ENCODE data around the gene SLC41A2.

Gene SLC41A2

DNA sequence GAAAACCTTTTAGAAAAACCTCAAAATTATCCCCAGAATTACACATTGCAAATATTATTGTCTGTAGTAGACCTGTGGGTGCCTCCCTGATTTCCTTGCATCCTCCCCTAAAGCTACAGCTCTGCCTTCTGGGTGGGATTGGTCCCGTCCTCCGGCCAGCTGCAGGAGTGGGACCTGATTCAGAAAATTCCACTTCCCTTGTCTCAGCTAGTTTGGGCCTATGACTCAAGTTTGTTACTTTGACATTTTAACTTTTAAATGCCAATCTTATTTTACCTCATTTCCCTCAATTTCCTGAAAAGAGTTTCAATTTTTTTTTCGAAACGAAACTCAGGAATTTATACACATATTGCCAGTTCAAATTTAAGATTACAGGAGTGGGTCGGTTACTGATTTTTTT lies 13.2 kb upstream of the SLC41A2 start:
- DNase-seq: no peak
- Histone ChIP-seq H3K9ac (ENCODE audit: low read length) (no peak overlapping the region), H3K79me2 (ENCODE audit: control insufficient read depth, insufficient read depth, low read length) (no peaks in the 10 kb centered on the region), H3K56ac (ENCODE audit: low read length) (no peak overlapping the region), H3K4me2 (ENCODE audit: low read length) (no peak overlapping the region), H3K4ac (ENCODE audit: low read depth, low read length) (no peak overlapping the region), H3K27me3 (ENCODE audit: insufficient read depth, low read length, poor library complexity) (no peaks in the 10 kb centered on the region), H3K4me1 (ENCODE audit: control insufficient read depth, low read depth, low read length) (no peaks in the 10 kb centered on the region), H4K8ac (ENCODE audit: low read depth, low read length) (no peak overlapping the region), H4K5ac (ENCODE audit: low read length) (no peak overlapping the region), H3K27ac (ENCODE audit: low read depth, low read length) (no peak overlapping the region), H2BK5ac (ENCODE audit: low read length) (no peak overlapping the region), H3K79me1 (ENCODE audit: low read length) (no peaks in the 10 kb centered on the region), H2BK120ac (ENCODE audit: low read depth, low read length) (no peak overlapping the region), H3K23ac (ENCODE audit: low read length) (no peak overlapping the region), H3K18ac (ENCODE audit: low read length) (no peak overlapping the region), H2BK15ac (replicated peaks; ENCODE audit: low read depth) (no peak overlapping the region), H3K4me3 (ENCODE audit: low read length) (no peak overlapping the region), H2AK5ac (ENCODE audit: low read length) (no peak overlapping the region), H3K36me3 (ENCODE audit: control insufficient read depth, insufficient read depth, low read length) (no peaks in the 10 kb centered on the region)
- WGBS (ENCODE audit: extremely low coverage, insufficient coverage, low lambda C conversion rate): no CpG with 5 or more reads among the region's 5 CpGs

- whole genome bisulfite sequencing (ENCODE audit: extremely low coverage, insufficient coverage, low lambda C conversion rate): no CpG with 5 or more reads among the region's 3 CpGs
- Histone ChIP-seq H3K27me3 (ENCODE audit: insufficient read depth, low read length, poor library complexity) (no peaks in the 10 kb centered on the region), H3K4me2 (ENCODE audit: low read length) (no peak overlapping the region), H3K23ac (ENCODE audit: low read length) (no peak overlapping the region), H3K4me1 (ENCODE audit: control insufficient read depth, low read depth, low read length) (no peaks in the 10 kb centered on the region), H2BK15ac (replicated peaks; ENCODE audit: low read depth) (no peak overlapping the region), H3K4ac (ENCODE audit: low read depth, low read length) (no peak overlapping the region), H3K27ac (ENCODE audit: low read depth, low read length) (no peak overlapping the region), H3K79me1 (ENCODE audit: low read length) (no peaks in the 10 kb centered on the region), H2BK120ac (ENCODE audit: low read depth, low read length) (no peak overlapping the region), H3K36me3 (ENCODE audit: control insufficient read depth, insufficient read depth, low read length) (no peaks in the 10 kb centered on the region), H3K79me2 (ENCODE audit: control insufficient read depth, insufficient read depth, low read length) (no peaks in the 10 kb centered on the region), H2BK5ac (ENCODE audit: low read length) (no peak overlapping the region), H3K4me3 (ENCODE audit: low read length) (no peak overlapping the region), H2AK5ac (ENCODE audit: low read length) (no peak overlapping the region), H3K56ac (ENCODE audit: low read length) (no peak overlapping the region), H4K5ac (ENCODE audit: low read length) (no peak overlapping the region), H4K8ac (ENCODE audit: low read depth, low read length) (no peak overlapping the region), H3K18ac (ENCODE audit: low read length) (no peak overlapping the region), H3K9ac (ENCODE audit: low read length) (no peak overlapping the region)
- DNase-seq: no peak
Measured at GRCh38 chr12:104969343-104969742, 11.3 kb upstream of the SLC41A2 start.

- Histone ChIP-seq H3K4me2 (ENCODE audit: low read length) (no peak overlapping the region), H3K79me1 (ENCODE audit: low read length) (no peaks in the 10 kb centered on the region), H2BK15ac (replicated peaks; ENCODE audit: low read depth) (no peak overlapping the region), H3K18ac (ENCODE audit: low read length) (no peak overlapping the region), H2BK5ac (ENCODE audit: low read length) (no peak overlapping the region), H3K79me2 (ENCODE audit: control insufficient read depth, insufficient read depth, low read length) (no peaks in the 10 kb centered on the region), H3K4me3 (ENCODE audit: low read length) (no peak overlapping the region), H3K9ac (ENCODE audit: low read length) (no peak overlapping the region), H3K56ac (ENCODE audit: low read length) (no peak overlapping the region), H2AK5ac (ENCODE audit: low read length) (no peak overlapping the region), H3K4ac (ENCODE audit: low read depth, low read length) (no peak overlapping the region), H4K5ac (ENCODE audit: low read length) (no peak overlapping the region), H3K4me1 (ENCODE audit: control insufficient read depth, low read depth, low read length) (no peaks in the 10 kb centered on the region), H2BK120ac (ENCODE audit: low read depth, low read length) (no peak overlapping the region), H3K23ac (ENCODE audit: low read length) (no peak overlapping the region), H3K27me3 (ENCODE audit: insufficient read depth, low read length, poor library complexity) (no peaks in the 10 kb centered on the region), H3K36me3 (ENCODE audit: control insufficient read depth, insufficient read depth, low read length) (no peaks in the 10 kb centered on the region), H3K27ac (ENCODE audit: low read depth, low read length) (no peak overlapping the region), H4K8ac (ENCODE audit: low read depth, low read length) (no peak overlapping the region)
- WGBS (ENCODE audit: extremely low coverage, insufficient coverage, low lambda C conversion rate): no CpG with 5 or more reads among the region's 4 CpGs
- DNase-seq: no peak
Measured at GRCh38 chr12:104966677-104967076, 8.6 kb upstream of the SLC41A2 start.

DNA sequence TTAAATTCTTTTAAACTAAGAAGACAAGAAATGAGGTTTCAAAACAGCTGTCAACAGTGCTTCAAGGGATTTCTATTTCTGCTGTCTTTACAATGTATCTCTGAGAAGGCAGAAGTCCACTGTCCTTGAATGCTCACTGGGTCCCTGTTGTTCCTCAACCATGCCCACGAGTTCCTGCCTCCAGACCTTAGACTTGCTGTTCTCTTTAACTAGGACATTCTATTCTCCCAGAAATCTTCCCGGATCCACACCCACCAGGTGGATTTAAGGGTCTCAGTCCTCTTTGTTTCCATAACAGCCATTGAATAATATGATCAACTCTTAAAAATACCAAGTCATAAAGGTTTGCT lies 6.7 kb upstream of the SLC41A2 start:
- no peak overlapping the region for H2AK5ac ChIP-seq (ENCODE audit: low read length)
- H3K9ac ChIP-seq (ENCODE audit: low read length): no peak overlapping the region
- H3K36me3 ChIP-seq (ENCODE audit: control insufficient read depth, insufficient read depth, low read length): no peaks in the 10 kb centered on the region
- no peak overlapping the region for H4K5ac ChIP-seq (ENCODE audit: low read length)
- no peak overlapping the region for H3K27ac ChIP-seq (ENCODE audit: low read depth, low read length)
- no peak overlapping the region for H2BK15ac ChIP-seq (replicated peaks; ENCODE audit: low read depth)
- H2BK5ac ChIP-seq (ENCODE audit: low read length): no peak overlapping the region
- H3K4ac ChIP-seq (ENCODE audit: low read depth, low read length): no peak overlapping the region
- no peak overlapping the region for H2BK120ac ChIP-seq (ENCODE audit: low read depth, low read length)
- no peak overlapping the region for H3K23ac ChIP-seq (ENCODE audit: low read length)
- H3K4me1 ChIP-seq (ENCODE audit: control insufficient read depth, low read depth, low read length): no peaks in the 10 kb centered on the region
- no peak overlapping the region for H3K18ac ChIP-seq (ENCODE audit: low read length)
- no peaks in the 10 kb centered on the region for H3K27me3 ChIP-seq (ENCODE audit: insufficient read depth, low read length, poor library complexity)
- H3K4me2 ChIP-seq (ENCODE audit: low read length): no peak overlapping the region
- H3K4me3 ChIP-seq (ENCODE audit: low read length): no peak overlapping the region
- no CpG with 5 or more reads among the region's 2 CpGs for WGBS (ENCODE audit: extremely low coverage, insufficient coverage, low lambda C conversion rate)
- DNase-seq: no peak
- no peaks in the 10 kb centered on the region for H3K79me1 ChIP-seq (ENCODE audit: low read length)
- H3K56ac ChIP-seq (ENCODE audit: low read length): no peak overlapping the region
- H3K79me2 ChIP-seq (ENCODE audit: control insufficient read depth, insufficient read depth, low read length): no peaks in the 10 kb centered on the region
- no peak overlapping the region for H4K8ac ChIP-seq (ENCODE audit: low read depth, low read length)

DNA sequence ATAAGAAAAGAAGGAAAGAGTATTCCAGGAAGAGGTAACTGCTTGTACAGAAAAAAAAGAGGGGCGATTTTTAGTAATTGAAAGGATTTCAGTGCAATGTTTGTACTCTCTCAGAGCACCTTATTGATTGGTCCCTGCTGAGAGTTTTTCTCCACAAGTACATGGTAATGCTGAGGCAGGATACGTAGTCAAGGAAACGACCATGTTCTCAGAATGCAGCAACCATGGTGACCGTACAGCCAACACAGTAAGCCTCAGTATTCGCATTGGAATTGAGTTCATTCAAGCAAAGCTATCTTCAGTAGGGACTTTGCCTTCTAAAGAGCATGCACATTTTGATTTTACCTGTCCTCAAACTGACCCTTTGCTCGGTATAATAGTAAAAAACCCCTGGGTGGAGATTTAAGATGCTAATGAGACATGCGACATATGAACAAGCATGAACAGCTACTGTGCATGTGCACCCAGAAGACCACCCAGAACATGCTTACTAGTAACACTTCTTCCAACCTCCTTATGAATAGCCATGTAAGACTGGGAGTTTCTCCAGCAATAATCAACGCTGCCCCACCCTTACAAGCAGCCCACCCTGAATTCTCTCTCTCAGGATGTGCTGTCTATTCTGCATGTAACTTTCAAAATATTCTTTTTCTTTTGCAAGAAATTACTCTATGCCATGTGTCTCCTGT lies 6.2 kb upstream of the SLC41A2 start:
- Histone ChIP-seq H3K18ac (ENCODE audit: low read length) (no peak overlapping the region), H3K4me2 (ENCODE audit: low read length) (no peak overlapping the region), H3K27ac (ENCODE audit: low read depth, low read length) (no peak overlapping the region), H3K4me3 (ENCODE audit: low read length) (no peak overlapping the region), H3K27me3 (ENCODE audit: insufficient read depth, low read length, poor library complexity) (no peaks in the 10 kb centered on the region), H2AK5ac (ENCODE audit: low read length) (no peak overlapping the region), H3K9ac (ENCODE audit: low read length) (no peak overlapping the region), H4K8ac (ENCODE audit: low read depth, low read length) (no peak overlapping the region), H3K79me1 (ENCODE audit: low read length) (no peaks in the 10 kb centered on the region), H2BK120ac (ENCODE audit: low read depth, low read length) (no peak overlapping the region), H3K4ac (ENCODE audit: low read depth, low read length) (no peak overlapping the region), H2BK5ac (ENCODE audit: low read length) (no peak overlapping the region), H3K4me1 (ENCODE audit: control insufficient read depth, low read depth, low read length) (no peaks in the 10 kb centered on the region), H3K36me3 (ENCODE audit: control insufficient read depth, insufficient read depth, low read length) (no peaks in the 10 kb centered on the region), H3K79me2 (ENCODE audit: control insufficient read depth, insufficient read depth, low read length) (no peaks in the 10 kb centered on the region), H3K56ac (ENCODE audit: low read length) (no peak overlapping the region), H4K5ac (ENCODE audit: low read length) (no peak overlapping the region), H2BK15ac (replicated peaks; ENCODE audit: low read depth) (no peak overlapping the region), H3K23ac (ENCODE audit: low read length) (no peak overlapping the region)
- no CpG with 5 or more reads among the region's 8 CpGs for WGBS (ENCODE audit: extremely low coverage, insufficient coverage, low lambda C conversion rate)
- peak; percentile 14 for DNase-seq

DNA sequence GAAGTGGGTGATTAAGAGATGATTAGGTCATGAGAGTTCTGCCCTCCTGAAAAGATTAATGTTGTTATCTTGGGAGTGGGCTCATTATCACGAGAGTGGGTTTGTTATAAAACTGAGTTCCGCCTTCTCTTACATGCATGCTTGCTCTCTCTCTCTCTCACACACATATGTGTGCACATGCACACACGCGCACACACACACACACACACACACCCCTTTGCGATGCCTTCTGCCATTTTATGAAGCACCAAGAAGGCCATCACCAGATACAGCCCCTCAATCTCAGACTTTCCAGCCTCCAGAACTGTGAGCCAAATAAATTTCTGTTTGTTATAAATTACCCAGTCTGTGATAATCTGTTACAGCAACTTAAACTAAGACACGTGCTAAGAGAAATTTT lies 5.7 kb upstream of the SLC41A2 start:
- no peak overlapping the region for H3K27ac ChIP-seq (ENCODE audit: low read depth, low read length)
- H2BK120ac ChIP-seq (ENCODE audit: low read depth, low read length): no peak overlapping the region
- H3K4ac ChIP-seq (ENCODE audit: low read depth, low read length): no peak overlapping the region
- no peak overlapping the region for H4K5ac ChIP-seq (ENCODE audit: low read length)
- no peak overlapping the region for H3K4me3 ChIP-seq (ENCODE audit: low read length)
- H4K8ac ChIP-seq (ENCODE audit: low read depth, low read length): no peak overlapping the region
- H3K79me2 ChIP-seq (ENCODE audit: control insufficient read depth, insufficient read depth, low read length): no peaks in the 10 kb centered on the region
- H2AK5ac ChIP-seq (ENCODE audit: low read length): no peak overlapping the region
- H3K56ac ChIP-seq (ENCODE audit: low read length): no peak overlapping the region
- H3K9ac ChIP-seq (ENCODE audit: low read length): no peak overlapping the region
- H3K23ac ChIP-seq (ENCODE audit: low read length): no peak overlapping the region
- H2BK5ac ChIP-seq (ENCODE audit: low read length): no peak overlapping the region
- no peak overlapping the region for H3K4me2 ChIP-seq (ENCODE audit: low read length)
- H3K18ac ChIP-seq (ENCODE audit: low read length): no peak overlapping the region
- H3K79me1 ChIP-seq (ENCODE audit: low read length): no peaks in the 10 kb centered on the region
- no peak for DNase-seq
- H3K27me3 ChIP-seq (ENCODE audit: insufficient read depth, low read length, poor library complexity): no peaks in the 10 kb centered on the region
- no peaks in the 10 kb centered on the region for H3K4me1 ChIP-seq (ENCODE audit: control insufficient read depth, low read depth, low read length)
- no peak overlapping the region for H2BK15ac ChIP-seq (replicated peaks; ENCODE audit: low read depth)
- no CpG with 5 or more reads among the region's 6 CpGs for WGBS (ENCODE audit: extremely low coverage, insufficient coverage, low lambda C conversion rate)
- H3K36me3 ChIP-seq (ENCODE audit: control insufficient read depth, insufficient read depth, low read length): no peaks in the 10 kb centered on the region

Measured in mesendoderm (in vitro differentiated cells).